Upper lobe of left lung (tissue), 4 donors: ENCODE data around the gene FKTN.

Source experiments
- CTCF ChIP-seq, 6 experiments: fragments of 450-650 bp in 4 of 6; fragments of 200-600 bp in 2 of 6; sonication (generic) in 2 of 6; IDR thresholded peaks; one replicate each; pipeline ENCODE4 v1.5.1; 2016 to 2019; ENCODE audit warnings: antibody characterized with exemption in 6 of 6
- EP300 ChIP-seq, 4 donors: sonication (generic); formaldehyde crosslinking; IDR thresholded peaks; one replicate each; pipeline ENCODE4 v1.5.1; 2017; ENCODE audit warnings: antibody characterized with exemption in 4 of 4, control low read depth in 2 of 4
- POLR2A ChIP-seq, 4 donors: fragments of 450-650 bp; IDR thresholded peaks; one replicate each; pipeline ENCODE4 v1.5.1; 2016 to 2017; ENCODE audit warnings: antibody characterized with exemption in 4 of 4, mild to moderate bottlenecking in 2 of 4
- POLR2AphosphoS5 ChIP-seq, 2 donors: sonication (generic); formaldehyde crosslinking; IDR thresholded peaks; one replicate each; pipeline ENCODE4 v1.5.1; 2017; ENCODE audit warnings: antibody characterized with exemption in 2 of 2

- no peak for TF ChIP-seq POLR2A (IDR thresholded peaks at IDR 0.05)
- TF ChIP-seq EP300 (IDR thresholded peaks at IDR 0.05) = no peak
- no peak for TF ChIP-seq CTCF (IDR thresholded peaks at IDR 0.05)
- no peak for TF ChIP-seq POLR2AphosphoS5 (IDR thresholded peaks at IDR 0.05)
Measured at GRCh38 chr9:105658351-105658750, 100.4 kb downstream of the FKTN start.
